Panc1 (cell line): ENCODE data around the gene MAP2. TPM values are rescaled to one million over a fixed set of nuclear protein-coding genes. Genes with fewer than 3 reads are reported as not detected.

Experiments
- ATAC-seq: fragments of 200-7000 bp; cut with Tn5 transposase; 2 replicates; pipeline ENCODE4 v1.9.1; 2020; ENCODE audit warnings: mild to moderate bottlenecking, moderate library complexity
- BruUV-seq: library from RNA; stranded (reverse); fragments of 400-500 nt; replicated peaks from 2 replicates; lab custom pipeline; 2021; lab: Mats Ljungman, UMichigan
- CTCF ChIA-PET: fragments of 300-600 bp; sonication (Branson Sonifier 250); formaldehyde crosslinking; loops from one replicate; lab custom pipeline; 2022; ENCODE audit warnings: antibody characterized with exemption; lab: Charles Lee
- POLR2A ChIA-PET: fragments of 300-600 bp; sonication (Branson Sonifier 250); formaldehyde crosslinking; loops from one replicate; lab custom pipeline; 2022; ENCODE audit warnings: antibody characterized with exemption; lab: Charles Lee
- DNase-seq: peaks from one replicate; pipeline ENCODE4 v3.0.0-alpha.2; 2010; ENCODE audit warnings: low read depth, low spot score
- H3K27ac ChIP-seq: 2 replicates; pipeline ENCODE4 v1.5.1; 2011; ENCODE audit warnings: mild to moderate bottlenecking, low read length, inconsistent platforms
- H3K27me3 ChIP-seq: fragments of 200-500 bp; sonication (Bioruptor generic); 2 replicates; pipeline ENCODE4 v1.6.0; 2014; ENCODE audit warnings: low read length, inconsistent platforms; ENCODE audit not compliant: control insufficient read depth, insufficient read depth
- H3K36me3 ChIP-seq: fragments of 200-500 bp; sonication (Bioruptor generic); 2 replicates; pipeline ENCODE4 v1.5.1; 2014; ENCODE audit warnings: inconsistent platforms, mild to moderate bottlenecking, low read length, moderate library complexity; ENCODE audit not compliant: control insufficient read depth, insufficient read depth
- H3K4me1 ChIP-seq: 2 replicates; pipeline ENCODE4 v1.5.1; 2011; ENCODE audit warnings: inconsistent platforms, mild to moderate bottlenecking, low read length, moderate library complexity; ENCODE audit not compliant: control insufficient read depth, insufficient read depth
- H3K4me3 ChIP-seq, 2 experiments: 2 replicates each; pipeline ENCODE4 v1.5.1; 2011 to 2012; ENCODE audit warnings: low read depth in 2 of 2, low read length in 2 of 2, mild to moderate bottlenecking in 2 of 2, inconsistent platforms in 1 of 2, moderate library complexity in 1 of 2
- H3K9me3 ChIP-seq: fragments of 200-500 bp; sonication (Bioruptor generic); 2 replicates; pipeline ENCODE4 v1.5.1; 2014; ENCODE audit warnings: low read depth, mild to moderate bottlenecking, inconsistent platforms, low read length, moderate library complexity; ENCODE audit not compliant: control insufficient read depth, insufficient read depth
- CTCF ChIP-seq: fragments of 450-650 bp; IDR thresholded peaks from 2 replicates; pipeline ENCODE4 v1.5.1; 2017; ENCODE audit warnings: mild to moderate bottlenecking
- POLR2AphosphoS5 ChIP-seq: IDR thresholded peaks from 2 replicates; pipeline ENCODE4 v1.6.1; 2012; ENCODE audit warnings: mild to moderate bottlenecking, low read depth, low read length, moderate library complexity
- REST ChIP-seq, 2 experiments: IDR thresholded peaks; 2 replicates each; pipeline ENCODE4 v1.6.1; 2011 to 2012; ENCODE audit warnings: low read depth in 2 of 2, control low read depth in 1 of 2, low read length in 1 of 2, mild to moderate bottlenecking in 1 of 2, moderate library complexity in 1 of 2; ENCODE audit not compliant: insufficient read depth in 1 of 2
- SIN3A ChIP-seq: IDR thresholded peaks from 2 replicates; pipeline ENCODE4 v1.6.1; 2012; ENCODE audit warnings: low read depth, mild to moderate bottlenecking, low read length, moderate library complexity, borderline replicate concordance; ENCODE audit not compliant: insufficient read depth
- TCF7L2 ChIP-seq: IDR thresholded peaks from 2 replicates; pipeline ENCODE4 v1.6.1; 2011; ENCODE audit warnings: mild to moderate bottlenecking, low read depth, low read length, inconsistent platforms
- in situ Hi-C: cut with HindIII; loops from 2 replicates; pipeline ENCODE4 v1.10.0; 2016; ENCODE audit warnings: low sequenced_read_pairs, low pct_unique_long_range_greater_than_20kb
- intact Hi-C: fragments of 100-400 bp; cut with micrococcal nuclease; formaldehyde crosslinking; loops from one replicate; pipeline ENCODE4 v1.10.0; 2022; ENCODE audit not compliant: unreplicated experiment
- total RNA-seq: library from RNA; stranded (reverse); gene quantifications from one replicate; pipeline ENCODE4 v1.2.1, GENCODE V29; 2021; ENCODE audit not compliant: unreplicated experiment

The MAP2 gene
- total RNA-seq, 1 experiment from 2014 or later, result 44.9 TPM

GRCh38 chr2:209523867-209524266 is 100.0 kb downstream of the MAP2 start:
- no TSS peak for BruUV-seq
- H3K36me3 ChIP-seq, result no peaks in the 10 kb centered on the region
- intact Hi-C loops, result no loop called here
- DNase-seq (no peak), ATAC-seq (no peak)
- no peaks in the 10 kb centered on the region for H3K27me3 ChIP-seq
- no peaks in the 10 kb centered on the region for H3K9me3 ChIP-seq
- CTCF ChIA-PET, result no interaction called here
- H3K27ac ChIP-seq, result no peak overlapping the region
- POLR2A ChIA-PET, result no interaction called here
- in situ Hi-C loops, result no loop called here
- TF ChIP-seq TCF7L2, result no peak
- no peak for TF ChIP-seq REST (IDR thresholded peaks at IDR 0.05; ENCODE audit: insufficient read depth in 1 of 2, low read depth in 2 of 2, low read length in 1 of 2)
- TF ChIP-seq POLR2AphosphoS5, result no peak
- TF ChIP-seq CTCF, result no peak
- TF ChIP-seq SIN3A, result no peak
- H3K4me1 ChIP-seq, result no peaks in the 10 kb centered on the region; the same call in none of the 2 replicates
- H3K4me3 ChIP-seq, result no peak overlapping the region

- Histone ChIP-seq H3K27me3 (no peaks in the 10 kb centered on the region), H3K4me1 (no peaks in the 10 kb centered on the region; the same call in none of the 2 replicates), H3K4me3 (no peak overlapping the region), H3K9me3 (no peaks in the 10 kb centered on the region), H3K36me3 (no peaks in the 10 kb centered on the region), H3K27ac (no peak overlapping the region)
- CTCF ChIA-PET, result no interaction called here
- in situ Hi-C loops (no loop called here), intact Hi-C loops (no loop called here)
- TF ChIP-seq SIN3A (no peak), REST (IDR thresholded peaks at IDR 0.05; ENCODE audit: insufficient read depth in 1 of 2, low read depth in 2 of 2, low read length in 1 of 2) (no peak), TCF7L2 (no peak), POLR2AphosphoS5 (no peak), CTCF (no peak)
- no peak for DNase-seq
- POLR2A ChIA-PET, result no interaction called here
- BruUV-seq, result no TSS peak
- no peak for ATAC-seq
These were observed 101.5 kb downstream of the MAP2 start for GRCh38 chr2:209525331-209525730.
